Measurements from ENCODE around the gene HELZ2.

- TF ChIP-seq, protein P1, sequence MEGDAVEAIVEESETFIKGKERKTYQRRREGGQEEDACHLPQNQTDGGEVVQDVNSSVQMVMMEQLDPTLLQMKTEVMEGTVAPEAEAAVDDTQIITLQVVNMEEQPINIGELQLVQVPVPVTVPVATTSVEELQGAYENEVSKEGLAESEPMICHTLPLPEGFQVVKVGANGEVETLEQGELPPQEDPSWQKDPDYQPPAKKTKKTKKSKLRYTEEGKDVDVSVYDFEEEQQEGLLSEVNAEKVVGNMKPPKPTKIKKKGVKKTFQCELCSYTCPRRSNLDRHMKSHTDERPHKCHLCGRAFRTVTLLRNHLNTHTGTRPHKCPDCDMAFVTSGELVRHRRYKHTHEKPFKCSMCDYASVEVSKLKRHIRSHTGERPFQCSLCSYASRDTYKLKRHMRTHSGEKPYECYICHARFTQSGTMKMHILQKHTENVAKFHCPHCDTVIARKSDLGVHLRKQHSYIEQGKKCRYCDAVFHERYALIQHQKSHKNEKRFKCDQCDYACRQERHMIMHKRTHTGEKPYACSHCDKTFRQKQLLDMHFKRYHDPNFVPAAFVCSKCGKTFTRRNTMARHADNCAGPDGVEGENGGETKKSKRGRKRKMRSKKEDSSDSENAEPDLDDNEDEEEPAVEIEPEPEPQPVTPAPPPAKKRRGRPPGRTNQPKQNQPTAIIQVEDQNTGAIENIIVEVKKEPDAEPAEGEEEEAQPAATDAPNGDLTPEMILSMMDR (IDR thresholded peaks at IDR 0.05; ENCODE audit: low read depth, low read length, poor library complexity, severe bottlenecking), result no peak
- no peak for TF ChIP-seq EZH2phosphoT487 (IDR thresholded peaks at IDR 0.05; ENCODE audit: borderline replicate concordance, low read length)
Measured at GRCh38 chr20:63530788-63531160, 43.3 kb downstream of the HELZ2 start.

Measured in DOHH2 (cell line).